Vagina (tissue), 2 donors: ENCODE measurements around the gene ZBTB38.

Source experiments
- POLR2A ChIP-seq, 2 donors: fragments of 450-650 bp; IDR thresholded peaks; one replicate each; pipeline ENCODE4 v1.6.1; 2017; ENCODE audit warnings: antibody characterized with exemption in 2 of 2, mild to moderate bottlenecking in 2 of 2, moderate library complexity in 2 of 2
- TF ChIP-seq, protein P1 (sequence below), 3 experiments: fragments of 450-650 bp in 2 of 3; fragments of 200-600 bp in 1 of 3; sonication (generic) in 1 of 3; IDR thresholded peaks; one replicate each; pipeline ENCODE4 v1.5.1; 2017 to 2019; ENCODE audit warnings: antibody characterized with exemption in 3 of 3, mild to moderate bottlenecking in 2 of 3, moderate library complexity in 2 of 3

DNA sequence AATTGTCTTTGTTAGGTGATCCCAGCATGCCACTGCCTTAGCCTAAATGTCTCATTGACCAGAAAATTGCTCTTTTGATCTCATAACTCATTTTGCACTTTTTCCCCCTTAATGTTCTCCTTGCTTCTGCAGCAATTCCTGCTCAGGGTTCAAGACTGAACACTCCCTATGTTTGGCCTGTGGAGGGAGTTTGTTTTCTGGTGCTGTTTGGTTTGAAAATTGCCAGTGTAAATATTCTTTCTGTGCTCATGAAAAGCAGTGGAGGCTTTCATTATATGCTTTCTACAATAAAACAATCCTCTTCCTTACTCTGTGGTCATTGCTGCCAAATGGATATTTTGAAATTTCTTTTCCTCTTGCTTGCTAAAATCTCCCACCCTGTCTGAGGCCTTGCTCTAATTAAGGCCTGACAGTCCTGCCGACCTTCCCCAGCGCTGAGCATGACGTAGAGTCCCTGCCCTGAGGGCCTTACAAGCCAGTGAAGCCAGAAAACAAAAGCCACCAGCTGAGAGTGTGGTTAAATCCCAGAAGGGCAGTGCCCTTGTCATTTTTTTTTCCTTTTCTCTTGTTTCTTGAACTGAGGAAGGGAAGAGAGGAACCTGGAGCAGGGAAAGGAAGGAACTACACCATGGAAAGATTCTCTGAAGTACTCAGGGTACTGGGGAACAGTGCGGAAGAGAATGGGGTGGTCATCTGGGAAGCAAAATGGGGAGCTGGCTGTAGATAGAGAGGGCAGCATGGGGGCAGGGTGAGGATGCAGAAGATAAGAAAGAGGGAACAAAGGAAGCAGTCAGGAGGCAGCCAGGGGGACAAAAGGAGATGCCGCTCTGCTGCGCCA lies 24.8 kb downstream of the ZBTB38 start:
- TF ChIP-seq, protein P1, sequence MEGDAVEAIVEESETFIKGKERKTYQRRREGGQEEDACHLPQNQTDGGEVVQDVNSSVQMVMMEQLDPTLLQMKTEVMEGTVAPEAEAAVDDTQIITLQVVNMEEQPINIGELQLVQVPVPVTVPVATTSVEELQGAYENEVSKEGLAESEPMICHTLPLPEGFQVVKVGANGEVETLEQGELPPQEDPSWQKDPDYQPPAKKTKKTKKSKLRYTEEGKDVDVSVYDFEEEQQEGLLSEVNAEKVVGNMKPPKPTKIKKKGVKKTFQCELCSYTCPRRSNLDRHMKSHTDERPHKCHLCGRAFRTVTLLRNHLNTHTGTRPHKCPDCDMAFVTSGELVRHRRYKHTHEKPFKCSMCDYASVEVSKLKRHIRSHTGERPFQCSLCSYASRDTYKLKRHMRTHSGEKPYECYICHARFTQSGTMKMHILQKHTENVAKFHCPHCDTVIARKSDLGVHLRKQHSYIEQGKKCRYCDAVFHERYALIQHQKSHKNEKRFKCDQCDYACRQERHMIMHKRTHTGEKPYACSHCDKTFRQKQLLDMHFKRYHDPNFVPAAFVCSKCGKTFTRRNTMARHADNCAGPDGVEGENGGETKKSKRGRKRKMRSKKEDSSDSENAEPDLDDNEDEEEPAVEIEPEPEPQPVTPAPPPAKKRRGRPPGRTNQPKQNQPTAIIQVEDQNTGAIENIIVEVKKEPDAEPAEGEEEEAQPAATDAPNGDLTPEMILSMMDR (IDR thresholded peaks at IDR 0.05) = no peak
- no peak for TF ChIP-seq POLR2A (IDR thresholded peaks at IDR 0.05)
